ELF-1 (cell line): ENCODE measurements around the gene OR52W1.
"Not testable (repeated sequence)": the region's sequence is repeated elsewhere in the genome, so short reads cannot be mapped to it uniquely, and the experiment has no call there.

Experiments
- DNase-seq: peaks from one replicate; pipeline ENCODE4 v3.0.0-alpha.2; 2016; ENCODE audit warnings: low read depth, low spot score

Gene OR52W1

DNA sequence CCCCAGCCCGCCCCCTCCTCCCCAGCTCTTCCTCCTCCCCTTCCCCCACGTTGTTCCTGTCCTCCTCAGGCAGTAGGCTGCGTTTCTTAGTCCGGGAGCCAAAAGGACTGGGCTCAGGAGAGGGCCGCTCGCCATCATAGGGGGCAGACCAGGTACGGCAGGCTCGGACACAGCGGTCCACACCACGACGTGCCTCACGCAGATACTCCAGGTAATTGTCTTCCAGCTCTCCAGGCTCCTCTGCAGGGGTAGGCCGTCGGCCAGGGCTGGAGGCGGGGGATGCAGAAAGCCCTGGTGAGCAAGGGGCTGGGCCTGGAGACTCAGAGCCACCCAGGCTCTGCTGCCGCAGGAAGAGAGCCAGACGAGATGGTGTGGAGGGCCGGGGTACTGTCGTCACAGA, 18.7 kb downstream of the OR52W1 start:
- DNase-seq: no peak

DNA sequence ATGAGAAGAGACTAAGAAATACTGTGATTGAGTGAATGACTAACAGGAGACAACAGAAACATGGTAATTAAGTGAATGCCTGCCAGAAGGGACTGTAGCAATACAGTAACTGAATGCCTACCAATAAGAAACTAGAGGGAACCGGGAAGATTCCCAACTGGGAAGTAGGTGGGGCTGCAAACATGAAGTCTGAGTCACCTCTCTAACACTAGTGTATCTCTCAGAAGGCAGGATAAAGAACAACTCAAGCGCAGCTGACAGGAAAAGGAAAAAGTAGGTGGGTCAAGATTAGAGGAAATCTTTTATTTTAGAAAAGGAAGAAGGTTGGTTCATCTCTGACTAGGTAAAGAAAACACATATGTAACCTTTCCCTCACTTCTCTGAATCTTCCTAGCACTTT, 20.3 kb downstream of the OR52W1 start:
- no peak for DNase-seq

DNA sequence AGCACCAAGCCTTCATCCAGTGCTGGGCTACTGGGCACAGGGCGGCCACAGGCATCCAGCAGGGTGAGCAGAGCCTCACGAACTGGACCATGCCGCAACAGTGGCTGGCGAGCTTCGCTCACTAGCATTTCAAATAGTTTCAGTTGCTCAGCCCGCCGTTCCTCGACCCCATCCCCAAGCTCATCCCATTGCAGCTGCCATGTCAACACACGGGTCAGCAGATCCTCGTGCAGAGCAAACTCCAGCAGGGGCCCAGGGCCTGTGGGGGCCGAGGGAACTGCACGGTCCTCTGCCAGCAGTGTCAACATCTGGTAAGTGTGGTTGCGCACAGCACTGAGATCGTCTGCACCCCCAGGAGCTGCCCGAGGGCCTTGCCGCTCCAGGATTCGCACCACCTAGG, 24.8 kb downstream of the OR52W1 start:
- DNase-seq: no peak

DNA sequence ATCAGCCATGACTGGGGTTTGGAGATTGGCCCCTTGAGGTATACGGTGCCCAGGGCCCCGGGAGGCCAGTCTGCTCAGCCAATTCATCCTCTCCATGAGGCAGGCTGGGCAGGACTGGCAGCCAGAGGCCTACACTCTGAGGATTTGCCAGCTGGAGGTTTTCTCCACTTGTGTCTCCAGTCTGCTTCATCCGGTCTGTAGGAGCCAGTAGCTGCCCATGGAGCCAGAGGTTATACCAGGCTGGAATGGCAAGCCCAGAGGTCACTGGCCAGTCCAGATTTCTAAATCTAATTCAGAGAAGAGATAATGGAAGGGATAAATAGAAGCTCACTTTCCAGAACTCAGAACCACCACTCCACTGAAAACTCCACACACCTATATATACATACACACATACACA, 25.4 kb downstream of the OR52W1 start:
- no peak for DNase-seq

DNA sequence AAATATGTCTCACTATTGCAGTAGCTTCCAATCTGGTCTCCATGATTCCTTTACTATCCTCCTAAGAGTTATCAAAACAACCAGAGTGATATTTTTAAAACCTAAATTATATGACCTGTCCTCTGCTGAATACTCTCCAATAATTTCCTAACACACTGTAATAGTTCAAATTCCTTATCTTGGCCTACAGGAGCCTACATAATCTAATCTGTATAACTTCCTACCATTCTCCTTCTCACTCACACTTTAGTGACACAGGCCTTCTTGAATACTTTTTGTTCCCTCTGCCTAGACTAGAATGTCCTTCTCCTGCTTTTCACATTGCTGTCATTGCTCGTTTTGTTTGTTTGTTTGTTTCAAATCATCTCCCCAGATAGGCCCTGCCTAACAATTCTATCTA, 26.0 kb downstream of the OR52W1 start:
- no peak for DNase-seq

DNA sequence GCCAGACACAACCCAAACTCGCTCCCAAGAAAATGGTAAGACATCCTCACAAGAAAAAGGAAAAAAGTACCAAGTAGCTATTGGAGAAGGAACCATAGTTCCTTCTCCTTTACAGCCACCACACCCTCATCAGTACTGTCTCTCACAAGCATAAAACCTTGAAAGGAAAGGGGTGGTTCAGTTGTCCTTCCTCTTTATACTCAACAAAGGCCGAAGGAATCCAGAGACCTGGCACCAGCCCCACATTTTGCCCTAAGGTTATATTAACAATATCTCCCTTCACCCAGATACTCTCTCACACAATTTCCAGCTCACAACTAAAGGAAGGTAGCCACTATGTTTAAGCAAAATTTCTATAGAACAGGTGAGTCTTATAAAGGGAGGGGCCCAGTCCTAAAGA, 26.9 kb downstream of the OR52W1 start:
- no peak for DNase-seq

DNA sequence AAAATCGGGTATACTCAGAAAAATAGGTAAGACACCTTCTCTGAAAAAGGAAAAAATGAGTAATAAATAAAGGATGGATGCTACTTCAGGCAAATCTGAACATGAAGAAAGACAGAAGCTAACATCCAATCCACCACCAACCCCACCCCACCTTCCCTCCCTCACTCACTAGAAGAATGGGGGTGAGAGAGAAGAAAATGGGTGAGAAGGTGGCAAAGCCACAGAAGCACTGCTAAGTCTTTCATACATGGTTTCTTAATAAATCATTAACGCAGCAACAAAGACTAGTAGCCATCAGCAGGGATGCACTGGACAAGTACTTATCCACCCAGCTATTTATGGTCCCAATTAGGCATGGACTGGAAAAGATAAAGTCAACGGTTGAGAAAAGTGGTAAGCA, 29.5 kb downstream of the OR52W1 start:
- DNase-seq: no peak

DNA sequence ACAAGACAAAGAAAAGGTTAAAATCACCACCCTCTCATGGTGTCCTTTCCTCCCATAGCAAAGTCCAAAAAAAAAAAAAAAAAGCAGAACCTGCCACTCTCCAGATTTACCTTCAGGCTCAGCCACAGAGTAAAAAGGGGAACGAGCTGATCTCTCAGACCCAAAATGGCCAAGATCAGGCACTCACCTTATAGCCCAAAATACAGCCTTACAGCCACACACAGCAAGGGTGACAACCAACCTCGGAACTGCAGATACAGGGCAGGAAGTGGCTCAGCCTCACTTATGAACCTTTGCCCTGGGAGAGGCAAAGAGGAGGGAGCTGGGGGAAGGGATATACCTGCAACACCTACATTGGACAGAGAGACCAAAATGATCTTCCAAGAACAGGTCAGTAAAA, 30.9 kb downstream of the OR52W1 start:
- no peak for DNase-seq

DNA sequence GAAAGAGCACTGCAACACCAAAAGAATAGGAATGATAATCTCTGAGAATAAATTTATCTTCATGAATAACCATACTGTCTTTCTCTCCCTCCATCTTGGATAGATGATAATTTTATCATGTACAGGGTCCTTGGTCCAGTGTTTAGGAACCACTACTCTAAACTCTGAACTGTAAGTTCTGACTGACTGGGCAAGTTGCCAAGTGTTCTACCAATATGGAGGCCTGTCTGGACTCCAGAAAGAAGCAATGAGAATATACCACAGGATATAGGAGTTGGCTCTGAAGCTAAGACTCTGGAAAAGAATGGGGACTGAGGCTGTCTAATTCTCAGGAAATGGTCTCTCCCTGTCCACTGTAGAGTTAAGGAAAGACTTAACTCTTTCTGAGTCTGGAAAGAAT, 33.9 kb downstream of the OR52W1 start:
- DNase-seq: no peak

DNA sequence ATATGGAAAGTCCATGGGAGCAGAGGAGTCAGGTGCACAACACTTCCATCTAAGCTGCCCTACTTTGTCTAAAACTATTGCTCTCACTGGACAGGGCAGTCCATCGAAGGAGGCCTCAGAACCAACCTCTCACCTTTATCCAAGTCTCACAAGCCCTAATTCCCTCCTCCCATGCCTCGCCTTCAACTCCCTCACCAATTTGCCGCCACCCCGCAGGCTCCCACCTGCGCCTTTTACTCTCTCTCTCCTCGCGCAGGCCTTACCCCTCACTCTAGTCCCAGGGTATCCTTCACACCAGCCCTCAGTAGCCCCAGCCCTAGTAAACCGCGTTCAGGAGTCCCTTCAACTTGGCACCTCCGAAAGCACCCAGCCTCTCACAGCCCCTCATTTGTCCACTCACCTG, 35.0 kb downstream of the OR52W1 start:
- no peak for DNase-seq

DNA sequence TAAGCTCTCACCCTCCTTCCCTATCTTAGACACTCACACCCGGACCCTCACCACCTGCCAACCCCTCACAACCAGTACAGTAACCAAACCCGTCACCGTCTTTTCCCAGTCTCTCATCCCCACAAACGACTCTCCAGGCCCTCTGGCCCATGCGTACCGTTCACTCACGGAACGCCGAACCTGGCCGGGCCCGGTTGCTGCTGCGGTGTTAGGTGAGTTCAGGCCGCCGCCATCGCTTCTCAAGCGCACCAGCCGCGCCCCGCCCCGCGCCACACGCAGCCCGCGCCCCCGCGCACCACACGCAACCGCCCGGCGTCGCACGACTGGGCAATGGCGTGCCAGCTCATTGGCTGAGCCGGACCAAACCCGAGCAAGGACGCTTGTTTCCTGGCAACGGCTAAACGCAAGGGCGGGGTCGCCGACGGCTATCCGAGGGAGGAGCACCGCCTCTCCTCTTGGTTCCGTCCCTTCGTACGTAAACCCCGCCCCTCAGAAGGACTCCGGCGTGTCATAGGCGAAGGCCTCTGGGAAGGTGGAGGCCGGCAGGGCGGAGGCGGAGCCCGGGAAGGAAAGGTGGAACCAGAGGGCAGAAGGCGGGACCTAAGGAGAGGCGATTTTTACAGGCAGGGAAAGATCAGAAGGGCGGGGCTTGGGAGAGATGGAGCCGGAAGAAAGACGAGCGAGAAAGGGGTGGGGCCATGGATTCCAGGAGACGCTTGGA, 35.5 kb downstream of the OR52W1 start, which contains the start of gene FHIP1B:
Gene FHIP1B, minus strand, starts transcription at position 250 of the 721 bp plus-strand sequence. CDS start 10,120 bp downstream, outside the sequence.
- peak; percentile 100 for DNase-seq

DNA sequence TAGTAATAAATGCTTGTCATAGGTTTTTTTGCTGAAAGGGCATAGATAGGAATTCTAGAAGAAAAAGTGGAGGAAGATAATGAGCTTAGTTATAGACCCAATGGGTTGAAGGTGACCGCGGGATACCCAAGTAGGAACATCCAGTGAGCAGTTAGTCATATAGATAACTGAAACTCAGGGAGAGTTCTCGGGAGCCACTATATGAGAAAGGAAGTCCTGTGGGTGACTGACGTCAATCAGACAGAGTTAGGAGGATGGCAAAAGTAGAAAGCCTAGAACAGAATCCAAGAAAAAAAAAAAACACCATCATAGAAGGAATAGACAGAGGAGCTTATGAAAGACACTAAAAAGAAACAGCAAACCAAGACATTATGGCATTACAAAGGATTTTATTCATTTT, 38.2 kb downstream of the OR52W1 start:
- DNase-seq: no peak

DNA sequence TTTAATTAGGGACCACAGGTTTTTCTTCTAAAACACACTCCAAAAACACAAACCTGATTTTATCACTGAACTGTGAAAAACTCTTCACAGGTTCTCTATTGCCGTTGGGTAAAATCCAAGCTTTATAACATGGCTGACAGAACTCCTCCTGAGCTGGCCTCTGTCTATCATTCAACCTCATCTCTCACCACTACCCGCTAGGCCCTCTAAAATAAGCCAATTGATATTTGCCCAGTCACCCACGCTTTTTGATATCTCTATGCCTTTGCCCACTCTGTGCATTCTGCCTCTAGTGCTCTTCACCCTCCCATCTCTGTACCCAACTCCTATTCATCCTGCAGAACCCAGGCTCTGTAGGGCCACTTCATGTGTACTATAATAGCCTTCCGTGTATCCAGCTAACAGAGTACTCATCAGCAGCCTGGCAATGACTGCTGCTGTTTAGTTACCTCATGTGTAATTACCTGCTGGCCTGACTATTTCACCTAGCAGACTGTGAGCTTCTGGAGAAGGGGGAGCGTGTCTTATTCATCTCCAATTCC, 38.8 kb downstream of the OR52W1 start:
- DNase-seq: no peak

DNA sequence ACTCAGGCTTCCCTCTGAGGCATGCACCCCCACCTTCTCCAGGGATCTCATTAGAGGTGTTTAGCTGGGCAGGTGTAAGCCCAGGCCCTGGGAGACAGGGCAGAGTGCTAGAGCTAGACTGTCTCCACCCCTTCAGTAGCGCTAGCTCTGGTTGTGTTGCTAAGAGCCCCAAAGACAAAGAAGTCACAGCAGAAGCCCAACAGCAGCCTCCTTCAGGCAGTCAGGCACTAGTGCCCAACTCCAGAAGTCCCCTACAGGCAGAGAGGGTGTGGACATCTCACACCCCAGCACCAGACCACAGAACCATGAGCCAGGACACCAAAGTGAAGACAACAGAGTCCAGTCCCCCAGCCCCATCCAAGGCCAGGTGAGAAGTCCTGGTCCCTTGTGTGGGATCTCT, 39.9 kb downstream of the OR52W1 start, which contains the start of gene CNGA4:
Gene CNGA4, plus strand, starts transcription at position 188 of the 400 bp plus-strand sequence. Its CDS starts 118 bp downstream, at position 306.
- peak; percentile 66 for DNase-seq

DNA sequence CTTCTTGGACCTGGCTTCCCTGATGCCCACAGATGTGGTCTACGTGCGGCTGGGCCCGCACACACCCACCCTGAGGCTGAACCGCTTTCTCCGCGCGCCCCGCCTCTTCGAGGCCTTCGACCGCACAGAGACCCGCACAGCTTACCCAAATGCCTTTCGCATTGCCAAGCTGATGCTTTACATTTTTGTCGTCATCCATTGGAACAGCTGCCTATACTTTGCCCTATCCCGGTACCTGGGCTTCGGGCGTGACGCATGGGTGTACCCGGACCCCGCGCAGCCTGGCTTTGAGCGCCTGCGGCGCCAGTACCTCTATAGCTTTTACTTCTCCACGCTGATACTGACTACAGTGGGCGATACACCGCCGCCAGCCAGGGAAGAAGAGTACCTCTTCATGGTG, 41.1 kb downstream of the OR52W1 start:
- DNase-seq: no peak

DNA sequence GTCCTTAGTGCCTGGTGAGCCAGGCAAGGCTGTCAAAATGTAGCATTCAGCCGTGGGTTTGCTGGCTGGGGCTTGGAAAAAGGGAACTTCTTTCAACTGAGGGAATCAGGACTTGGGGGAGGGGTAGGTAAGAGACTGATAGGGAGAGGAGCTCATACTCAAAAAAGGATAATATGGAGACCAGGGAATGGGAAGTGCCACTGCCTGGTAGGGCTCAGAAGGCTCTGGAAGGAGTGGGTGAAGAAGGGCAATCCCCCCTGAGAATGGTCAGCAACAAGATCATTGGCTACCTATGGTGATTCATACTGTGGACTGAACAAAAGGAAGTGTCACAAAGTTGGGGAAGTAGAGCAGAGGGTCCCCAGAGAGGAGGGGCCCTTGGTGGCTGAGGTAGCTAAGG, 41.8 kb downstream of the OR52W1 start:
- no peak for DNase-seq

DNA sequence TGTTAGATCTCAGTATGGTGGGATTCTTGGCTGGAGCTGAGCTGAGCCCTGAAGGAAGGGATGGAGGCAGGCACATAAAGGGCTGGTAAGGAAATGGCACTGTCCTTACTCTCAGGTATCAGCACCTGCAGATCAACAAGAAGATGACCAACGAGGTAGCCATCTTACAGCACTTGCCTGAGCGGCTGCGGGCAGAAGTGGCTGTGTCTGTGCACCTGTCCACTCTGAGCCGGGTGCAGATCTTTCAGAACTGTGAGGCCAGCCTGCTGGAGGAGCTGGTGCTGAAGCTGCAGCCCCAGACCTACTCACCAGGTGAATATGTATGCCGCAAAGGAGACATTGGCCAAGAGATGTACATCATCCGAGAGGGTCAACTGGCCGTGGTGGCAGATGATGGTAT, 42.3 kb downstream of the OR52W1 start:
- DNase-seq: no peak

DNA sequence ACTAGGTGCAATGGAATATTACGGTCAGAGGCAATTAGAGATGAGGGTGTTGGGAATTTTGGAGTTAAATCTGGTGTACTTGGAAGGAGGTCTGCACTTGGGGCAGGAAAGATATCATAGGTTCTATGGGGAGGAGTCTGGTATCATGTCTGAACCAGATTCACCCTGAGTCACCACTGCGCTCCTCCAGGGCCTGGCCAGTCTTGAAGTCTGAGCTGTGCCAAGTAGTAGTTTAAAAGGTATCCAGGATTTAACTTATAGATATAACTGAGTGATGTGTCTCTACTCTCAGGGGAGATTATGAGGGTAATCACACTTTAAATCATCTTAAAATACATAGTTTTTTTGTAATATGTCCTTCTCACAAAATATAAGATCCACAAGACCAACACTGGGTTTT, 46.5 kb downstream of the OR52W1 start:
- no peak for DNase-seq

DNA sequence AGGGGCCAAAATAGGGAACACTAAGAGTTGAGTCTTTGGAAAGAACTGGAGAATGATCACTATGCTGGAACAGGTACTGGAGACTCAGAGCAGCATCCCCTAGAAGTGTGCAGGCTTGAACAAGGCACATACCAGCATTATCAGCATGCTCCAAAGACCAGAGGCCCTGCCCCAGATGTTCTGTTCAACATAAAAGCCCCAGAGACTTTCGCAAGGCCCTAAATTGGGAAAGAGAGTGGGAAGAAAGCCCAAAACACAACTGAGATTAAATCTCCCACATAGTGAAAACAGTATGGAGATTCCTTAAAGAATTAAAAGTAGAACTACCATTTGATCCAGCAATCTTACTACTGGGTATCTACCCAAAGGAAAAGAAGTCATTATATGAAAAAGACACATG, 49.2 kb downstream of the OR52W1 start:
- peak; percentile 26 for DNase-seq

DNA sequence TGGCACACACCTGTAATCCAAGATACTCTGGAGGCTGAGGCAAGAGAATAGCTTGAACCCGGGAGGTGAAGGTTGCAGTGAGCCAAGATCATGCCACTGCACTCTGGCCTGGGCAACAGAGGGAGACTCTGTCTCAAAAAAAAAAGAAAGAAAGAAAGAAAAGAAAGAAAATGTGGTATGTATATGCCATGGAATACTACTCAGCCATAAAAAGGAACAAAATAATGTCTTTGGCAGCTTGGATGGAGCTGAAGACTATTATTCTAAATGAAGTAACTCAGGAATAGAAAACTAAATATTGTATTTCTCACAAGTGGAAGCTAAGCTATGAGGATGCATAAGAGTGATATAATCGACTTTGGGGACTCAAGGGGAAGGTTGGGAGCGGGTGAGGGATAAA, 49.9 kb downstream of the OR52W1 start:
- DNase-seq: not testable (repeated sequence)
